Measurements from ENCODE around the gene PLA2G4D. TPM values are rescaled to one million over a fixed set of nuclear protein-coding genes. Genes with fewer than 3 reads are reported as not detected.

PLA2G4D gene
- total and polyA plus RNA-seq, 2 donors (not counting 3 experiments of a cell fraction or from before 2014, with no cell fraction given): not detected

DNA sequence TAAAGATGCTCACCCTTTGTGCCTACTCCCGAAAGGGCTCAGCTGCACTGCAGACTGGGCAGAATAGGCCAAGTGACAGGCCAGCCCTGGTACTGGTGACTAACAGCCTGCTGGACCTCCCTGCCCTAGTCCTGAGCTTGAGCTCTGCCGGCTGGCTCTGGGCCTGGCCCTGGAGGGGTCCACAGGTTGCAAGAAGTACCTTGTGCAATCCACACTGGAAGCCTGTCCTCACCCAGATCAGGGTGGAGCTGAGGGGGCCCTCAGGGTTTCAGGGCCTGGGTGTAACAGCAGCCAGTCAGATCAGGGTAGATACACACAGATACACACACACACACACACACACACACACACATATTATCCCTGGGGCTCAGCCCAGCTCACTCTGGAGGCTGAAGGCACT is 27.3 kb upstream of the PLA2G4D start:
- POLR2A ChIA-PET: no interaction called here

DNA sequence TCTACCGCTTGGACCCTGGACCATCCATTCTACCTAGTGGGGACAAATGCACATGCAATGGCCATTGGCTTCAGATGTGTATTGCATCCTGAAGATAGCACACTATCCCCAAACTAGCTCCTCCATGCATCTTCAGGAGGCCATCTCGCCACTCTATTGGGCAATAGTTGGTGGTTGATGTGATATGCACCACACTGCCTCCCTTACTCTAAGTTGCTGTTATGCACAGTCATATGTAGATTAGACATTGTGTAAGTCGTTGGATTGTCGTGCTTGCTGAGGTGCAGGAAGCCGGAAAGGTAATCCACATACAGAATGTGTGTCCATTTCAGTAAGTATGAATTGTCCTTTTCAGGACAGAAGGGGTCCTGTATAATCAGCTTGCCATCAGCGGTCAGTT is 26.7 kb upstream of the PLA2G4D start:
- Histone ChIP-seq H3K4me2 (ENCODE audit: insufficient read depth, low read length) (no peak overlapping the region), H3K9me1 (replicated peaks; ENCODE audit: control insufficient read depth, extremely low read depth, insufficient read depth, low read length) (no peaks in the 10 kb centered on the region), H3K27ac (ENCODE audit: insufficient read depth, low read depth, low read length) (no peak overlapping the region), H3K4me1 (ENCODE audit: control insufficient read depth, extremely low read depth, insufficient read depth, low read length) (no peaks in the 10 kb centered on the region), H3K9ac (replicated peaks; ENCODE audit: extremely low read depth, insufficient read depth, low read length) (no peak overlapping the region), H3K27me3 (ENCODE audit: control insufficient read depth in 2 of 2, insufficient read depth in 2 of 2, low read length in 2 of 2) (peaks cover 8 to 27% of the 10 kb centered on the region in 2 experiments), H3K36me3 (ENCODE audit: control insufficient read depth in 2 of 2, extremely low read depth in 1 of 2, insufficient read depth in 2 of 2, low read length in 2 of 2) (no peaks in the 10 kb centered on the region), H3K4me3 (replicated peaks in 1 of 3; ENCODE audit: insufficient read depth in 1 of 3, low read depth in 1 of 3, low read length in 3 of 3) (no peak overlapping the region), H3K79me2 (ENCODE audit: control insufficient read depth, insufficient read depth, low read length) (no peaks in the 10 kb centered on the region), H2AFZ (ENCODE audit: low read depth, low read length) (no peak overlapping the region), H3K9me3 (replicated peaks; ENCODE audit: control insufficient read depth, insufficient read depth, low read length) (no peaks in the 10 kb centered on the region), H4K20me1 (replicated peaks; ENCODE audit: control insufficient read depth, extremely low read depth, insufficient read depth, low read length) (no peaks in the 10 kb centered on the region)
- CTCF ChIA-PET: interaction anchor here (0.9 to 2.4 kb wide), 3 partner anchors 13 to 37 kb away, joined by 4 to 6 read pairs (median 5); no protein-coding TSS in a partner anchor
- no peak for TF ChIP-seq EZH2 (IDR thresholded peaks at IDR 0.05; ENCODE audit: borderline replicate concordance, low read depth, low read length, severe bottlenecking)
- TF ChIP-seq FOS (IDR thresholded peaks at IDR 0.05; ENCODE audit: borderline replicate concordance, insufficient read depth, low read length): no peak
- TF ChIP-seq POLR2A (IDR thresholded peaks at IDR 0.05; ENCODE audit: low read depth, low read length): no peak
- TF ChIP-seq POLR2AphosphoS5 (IDR thresholded peaks at IDR 0.05; ENCODE audit: insufficient read depth, low read depth, low read length): no peak
- dilution Hi-C loops (cut with MboI; ENCODE audit: extremely low pct_ligation_motif_present, low sequenced_read_pairs) (no loop called here), intact Hi-C loops (cut with micrococcal nuclease) (no loop called here)
- no peak for FAIRE-seq
- no peak for DNase-seq (ENCODE audit: low read depth, low spot score)
- no TSS peak for BruUV-seq (replicated peaks)
- POLR2A ChIA-PET: interaction anchor here (0.7 kb wide), 1 partner anchor 114 kb away, joined by 3 read pairs; no protein-coding TSS in a partner anchor

More for the DNA sequence above, 27.3 kb upstream of the PLA2G4D start:
- Histone ChIP-seq H4K20me1 (replicated peaks; ENCODE audit: control insufficient read depth, extremely low read depth, insufficient read depth, low read length) (no peaks in the 10 kb centered on the region), H3K4me3 (replicated peaks in 1 of 3; ENCODE audit: insufficient read depth in 1 of 3, low read depth in 1 of 3, low read length in 3 of 3) (no peak overlapping the region), H2AFZ (ENCODE audit: low read depth, low read length) (no peak overlapping the region), H3K27ac (ENCODE audit: insufficient read depth, low read depth, low read length) (no peak overlapping the region), H3K4me2 (ENCODE audit: insufficient read depth, low read length) (no peak overlapping the region), H3K9me3 (replicated peaks; ENCODE audit: control insufficient read depth, insufficient read depth, low read length) (no peaks in the 10 kb centered on the region), H3K9ac (replicated peaks; ENCODE audit: extremely low read depth, insufficient read depth, low read length) (no peak overlapping the region), H3K79me2 (ENCODE audit: control insufficient read depth, insufficient read depth, low read length) (no peaks in the 10 kb centered on the region), H3K9me1 (replicated peaks; ENCODE audit: control insufficient read depth, extremely low read depth, insufficient read depth, low read length) (no peaks in the 10 kb centered on the region), H3K27me3 (ENCODE audit: control insufficient read depth in 2 of 2, insufficient read depth in 2 of 2, low read length in 2 of 2) (peaks cover 8 to 27% of the 10 kb centered on the region in 2 experiments), H3K4me1 (ENCODE audit: control insufficient read depth, extremely low read depth, insufficient read depth, low read length) (no peaks in the 10 kb centered on the region), H3K36me3 (ENCODE audit: control insufficient read depth in 2 of 2, extremely low read depth in 1 of 2, insufficient read depth in 2 of 2, low read length in 2 of 2) (no peaks in the 10 kb centered on the region)
- DNase-seq (ENCODE audit: low read depth, low spot score) (no peak), FAIRE-seq (no peak)
- dilution Hi-C loops (cut with MboI; ENCODE audit: extremely low pct_ligation_motif_present, low sequenced_read_pairs): no loop called here
- no peak for TF ChIP-seq FOS (IDR thresholded peaks at IDR 0.05; ENCODE audit: borderline replicate concordance, insufficient read depth, low read length)
- TF ChIP-seq JUN (IDR thresholded peaks at IDR 0.05; ENCODE audit: borderline replicate concordance, insufficient read depth, insufficient read length, low read depth): no peak
- no peak for TF ChIP-seq MAX (IDR thresholded peaks at IDR 0.05; ENCODE audit: insufficient read depth, insufficient read length)
- no peak for TF ChIP-seq GATA2 (IDR thresholded peaks at IDR 0.05; ENCODE audit: insufficient read depth, insufficient read length, low read depth, low read length)
- no peak for TF ChIP-seq POLR2AphosphoS5 (IDR thresholded peaks at IDR 0.05; ENCODE audit: insufficient read depth, low read depth, low read length)
- TF ChIP-seq MYC (IDR thresholded peaks at IDR 0.05; ENCODE audit: low read depth, low read length): no peak
- CTCF ChIA-PET: interaction anchor here (0.9 to 1.3 kb wide), 2 partner anchors 12 to 37 kb away, joined by 3 to 5 read pairs; no protein-coding TSS in a partner anchor
- no TSS peak for BruUV-seq (replicated peaks)
- intact Hi-C loops (cut with micrococcal nuclease): no loop called here
